LNCaP clone FGC (cell line): ENCODE measurements around the gene TMEM52B.

Experiments
- DNase-seq: peaks from one replicate; pipeline ENCODE4 v3.0.0-alpha.2; 2011; ENCODE audit warnings: low read depth
- H3K4me3 ChIP-seq: 2 replicates; pipeline ENCODE4 v1.5.1; 2011; ENCODE audit warnings: mild to moderate bottlenecking, low read depth, low read length, control low read depth
- CTCF ChIP-seq: IDR thresholded peaks from 2 replicates; pipeline ENCODE4 v1.5.1; 2012; ENCODE audit warnings: mild to moderate bottlenecking; ENCODE audit not compliant: control insufficient read depth, insufficient read depth; ENCODE audit errors: extremely low read depth

TMEM52B gene

GRCh38 chr12:10211101-10211939 is 32.5 kb downstream of the TMEM52B start:
- TF ChIP-seq CTCF = no peak
- DNase-seq = no peak
- no peak overlapping the region for H3K4me3 ChIP-seq

GRCh38 chr12:10211940-10212738 is 33.3 kb downstream of the TMEM52B start:
- no peak for TF ChIP-seq CTCF
- peak; percentile 96 for DNase-seq
- peak overlapping the region; percentile 73 for H3K4me3 ChIP-seq

- no peak for DNase-seq
- peak within 1 kb of the TSS; percentile 73 for H3K4me3 ChIP-seq
- no peak for TF ChIP-seq CTCF
Observed at GRCh38 chr12:10212739-10213131, 33.9 kb downstream of the TMEM52B start, which contains the start of gene GABARAPL1. Gene GABARAPL1 (plus strand): TSS chr12:10212877. CDS start chr12:10213130, 253 bp downstream.

GRCh38 chr12:10213168-10214135 is 34.6 kb downstream of the TMEM52B start:
- H3K4me3 ChIP-seq = peak overlapping the region; percentile 73
- TF ChIP-seq CTCF = no peak
- no peak for DNase-seq

- DNase-seq = no peak
- H3K4me3 ChIP-seq = peak overlapping the region; percentile 73
- no peak for TF ChIP-seq CTCF
Observed at GRCh38 chr12:10214136-10214894, 35.5 kb downstream of the TMEM52B start.

- no peak for TF ChIP-seq CTCF
- DNase-seq = no peak
- peak overlapping the region; percentile 73 for H3K4me3 ChIP-seq
Observed at GRCh38 chr12:10214895-10215267, 36.0 kb downstream of the TMEM52B start.
